Measurements from ENCODE around the gene RBM39. TPM values are rescaled to one million over a fixed set of nuclear protein-coding genes. Genes with fewer than 3 reads are reported as not detected.

Gene RBM39
- polyA plus RNA-seq, 1 of the 3 experiments (the other 2 are of a cell fraction) = 68.4 TPM

DNA sequence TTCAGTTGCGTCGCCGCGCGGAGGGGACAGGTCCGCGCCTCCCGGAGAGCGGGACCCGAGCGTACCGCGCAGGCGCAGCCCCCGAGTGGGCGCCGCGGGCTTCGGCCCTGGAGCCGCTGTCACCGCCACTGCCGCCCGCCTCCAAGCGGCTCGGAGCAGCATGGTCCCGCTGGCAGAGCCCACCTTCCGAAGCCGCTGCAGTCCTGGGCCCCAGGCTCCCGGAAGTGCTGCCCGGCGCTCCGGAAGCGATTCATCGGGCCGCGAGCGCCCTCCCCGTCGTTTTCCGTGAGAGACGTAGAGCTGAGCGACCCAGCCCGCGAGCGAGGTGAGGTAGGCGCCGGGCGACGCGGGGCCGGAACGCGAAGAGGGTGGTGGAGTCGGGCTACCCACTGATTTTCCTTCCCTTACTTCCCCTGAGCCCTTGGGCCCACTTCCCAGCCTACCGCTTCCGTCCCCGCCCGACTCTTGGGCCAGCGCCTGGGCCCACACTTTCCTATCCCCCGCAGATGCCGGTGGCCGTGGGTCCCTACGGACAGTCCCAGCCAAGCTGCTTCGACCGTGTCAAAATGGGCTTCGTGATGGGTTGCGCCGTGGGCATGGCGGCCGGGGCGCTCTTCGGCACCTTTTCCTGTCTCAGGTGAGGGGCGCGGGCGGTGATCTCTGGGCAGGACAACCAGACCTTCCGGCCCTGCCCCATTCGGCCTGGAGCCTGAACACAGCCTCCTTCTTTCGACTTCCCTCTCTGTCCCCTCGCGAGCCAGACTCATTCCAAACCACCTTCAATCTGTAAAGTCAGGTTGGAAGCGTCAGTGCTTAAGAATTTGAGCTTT, 42.7 kb downstream of the RBM39 start, which contains the start of the genes NFS1 and ROMO1 (continued):
- TF ChIP-seq, protein P1, sequence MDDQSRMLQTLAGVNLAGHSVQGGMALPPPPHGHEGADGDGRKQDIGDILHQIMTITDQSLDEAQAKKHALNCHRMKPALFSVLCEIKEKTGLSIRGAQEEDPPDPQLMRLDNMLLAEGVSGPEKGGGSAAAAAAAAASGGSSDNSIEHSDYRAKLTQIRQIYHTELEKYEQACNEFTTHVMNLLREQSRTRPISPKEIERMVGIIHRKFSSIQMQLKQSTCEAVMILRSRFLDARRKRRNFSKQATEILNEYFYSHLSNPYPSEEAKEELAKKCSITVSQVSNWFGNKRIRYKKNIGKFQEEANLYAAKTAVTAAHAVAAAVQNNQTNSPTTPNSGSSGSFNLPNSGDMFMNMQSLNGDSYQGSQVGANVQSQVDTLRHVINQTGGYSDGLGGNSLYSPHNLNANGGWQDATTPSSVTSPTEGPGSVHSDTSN (IDR thresholded peaks at IDR 0.05) = no peak
- no peak for TF ChIP-seq TEAD4 (IDR thresholded peaks at IDR 0.05; ENCODE audit: borderline replicate concordance, insufficient read depth)
- no peak for TF ChIP-seq FOXM1 (IDR thresholded peaks at IDR 0.05; ENCODE audit: low read depth)
- peak; percentile 23; the same call in 1 of the 2 replicates for TF ChIP-seq SMC3 (IDR thresholded peaks at IDR 0.05; ENCODE audit: low read depth, low read length)
- peak; percentile 74 for TF ChIP-seq TAF1 (IDR thresholded peaks at IDR 0.05; ENCODE audit: borderline replicate concordance, low read depth, low read length)
- no peak for TF ChIP-seq GATA2 (CRISPR knock-in tag; IDR thresholded peaks at IDR 0.05)
- TF ChIP-seq, protein P2, sequence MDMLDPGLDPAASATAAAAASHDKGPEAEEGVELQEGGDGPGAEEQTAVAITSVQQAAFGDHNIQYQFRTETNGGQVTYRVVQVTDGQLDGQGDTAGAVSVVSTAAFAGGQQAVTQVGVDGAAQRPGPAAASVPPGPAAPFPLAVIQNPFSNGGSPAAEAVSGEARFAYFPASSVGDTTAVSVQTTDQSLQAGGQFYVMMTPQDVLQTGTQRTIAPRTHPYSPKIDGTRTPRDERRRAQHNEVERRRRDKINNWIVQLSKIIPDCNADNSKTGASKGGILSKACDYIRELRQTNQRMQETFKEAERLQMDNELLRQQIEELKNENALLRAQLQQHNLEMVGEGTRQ (IDR thresholded peaks at IDR 0.05; ENCODE audit: borderline replicate concordance, low read depth, low read length) = 0 out of 2 replicates have a peak, but pooled peaks have one; percentile 0
- TF ChIP-seq, protein P3, sequence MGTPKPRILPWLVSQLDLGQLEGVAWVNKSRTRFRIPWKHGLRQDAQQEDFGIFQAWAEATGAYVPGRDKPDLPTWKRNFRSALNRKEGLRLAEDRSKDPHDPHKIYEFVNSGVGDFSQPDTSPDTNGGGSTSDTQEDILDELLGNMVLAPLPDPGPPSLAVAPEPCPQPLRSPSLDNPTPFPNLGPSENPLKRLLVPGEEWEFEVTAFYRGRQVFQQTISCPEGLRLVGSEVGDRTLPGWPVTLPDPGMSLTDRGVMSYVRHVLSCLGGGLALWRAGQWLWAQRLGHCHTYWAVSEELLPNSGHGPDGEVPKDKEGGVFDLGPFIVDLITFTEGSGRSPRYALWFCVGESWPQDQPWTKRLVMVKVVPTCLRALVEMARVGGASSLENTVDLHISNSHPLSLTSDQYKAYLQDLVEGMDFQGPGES (IDR thresholded peaks at IDR 0.05; ENCODE audit: low read depth, low read length) = no peak
- TF ChIP-seq POLR2AphosphoS5 (IDR thresholded peaks at IDR 0.05; ENCODE audit: low read depth, low read length) = peak; percentile 89

DNA sequence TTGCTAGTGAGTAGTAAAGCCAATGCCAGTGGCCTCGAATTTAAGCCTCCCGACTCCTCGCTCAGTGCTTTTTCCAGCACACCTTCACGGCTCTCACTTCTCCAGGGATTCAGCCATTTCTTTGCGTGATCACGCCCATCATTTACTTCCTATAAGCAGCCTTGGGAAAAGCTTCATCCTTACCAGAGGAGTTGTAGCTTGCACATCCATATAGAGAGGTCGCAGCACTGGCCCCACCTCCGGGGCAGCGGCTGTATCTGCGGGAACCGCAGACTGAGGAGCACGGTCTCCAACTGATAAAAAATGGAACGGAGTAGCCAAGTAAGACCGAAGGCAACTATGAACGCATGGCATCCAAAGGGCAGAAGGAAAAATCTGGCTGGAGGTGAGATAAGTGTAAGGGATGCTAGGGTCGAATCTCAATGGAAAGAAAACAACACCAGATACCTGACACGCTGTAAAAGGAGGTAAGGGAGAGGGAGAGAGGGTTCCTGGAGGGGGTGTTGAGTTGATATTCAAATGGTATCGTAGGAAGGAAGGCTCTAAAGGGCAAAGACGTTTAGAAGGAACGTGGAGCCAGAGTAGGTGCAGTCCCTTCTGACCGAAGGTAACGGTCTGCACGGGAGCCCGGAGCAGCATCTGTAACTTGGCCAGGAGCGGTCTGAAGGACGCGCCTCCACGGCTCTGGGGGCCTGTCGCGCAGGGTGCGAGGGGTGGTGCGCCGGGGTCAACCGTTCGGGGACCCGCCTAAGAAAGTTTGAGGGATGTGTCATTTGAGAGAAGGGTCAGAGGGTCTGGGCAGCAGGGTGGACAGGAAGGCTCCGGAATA, 43.5 kb downstream of the RBM39 start:
- DNase-seq = peak; percentile 57
- H2AFZ ChIP-seq (ENCODE audit: low read depth) = peak overlapping the region; percentile 97
- no peaks in the 10 kb centered on the region for H3K27me3 ChIP-seq (ENCODE audit: insufficient read depth)
- peaks cover 11% of the 10 kb centered on the region for H4K20me1 ChIP-seq (ENCODE audit: insufficient read depth)
- peaks cover 38% of the 10 kb centered on the region for H3F3A ChIP-seq (replicated peaks; ENCODE audit: insufficient read depth)
- WGBS (ENCODE audit: low lambda C conversion rate) = 15% methylated on average over 23 of the region's 37 CpGs
- H3K4me3 ChIP-seq (ENCODE audit: low read depth in 2 of 2, low read length in 1 of 2) = peak overlapping the region; percentile 82 to 90
- H3K36me3 ChIP-seq (replicated peaks in 1 of 2; ENCODE audit: control insufficient read depth in 1 of 2, insufficient read depth in 2 of 2, low read length in 1 of 2) = peaks cover 31 to 63% of the 10 kb centered on the region in 2 experiments
- no peaks in the 10 kb centered on the region for H3K9me3 ChIP-seq
- H3K4me1 ChIP-seq (ENCODE audit: control insufficient read depth in 1 of 2, insufficient read depth in 2 of 2, low read depth in 1 of 2, low read length in 1 of 2) = peaks cover 0 to 16% of the 10 kb centered on the region in 2 experiments; a peak in 3 of 4 replicates
- peak overlapping the region; percentile 92 for H3K4me2 ChIP-seq
- no peak for TF ChIP-seq JUND (IDR thresholded peaks at IDR 0.05)
- 0 out of 2 replicates have a peak, but pooled peaks have one; percentile 9 for TF ChIP-seq GABPA (IDR thresholded peaks at IDR 0.05; ENCODE audit: low read depth)
- no peak for TF ChIP-seq TAF1 (IDR thresholded peaks at IDR 0.05; ENCODE audit: borderline replicate concordance, low read depth, low read length)
- ChIA-PET CTCF (interaction anchor here (1.0 to 4.7 kb wide), 4 partner anchors 13 to 187 kb away, joined by 3 to 18 read pairs (median 8); partner anchors contain the start of genes CPNE1 and RBM12), POLR2A (interaction anchor here (0.6 to 2.1 kb wide), 3 partner anchors 44 to 82 kb away, joined by 3 to 17 read pairs (median 5); partner anchors contain the start of gene RBM39)
- H3K9me2 ChIP-seq = no peaks in the 10 kb centered on the region
- H3K9ac ChIP-seq = peak overlapping the region; percentile 95
- peak overlapping the region; percentile 88 to 89 for H3K27ac ChIP-seq (ENCODE audit: low read depth in 2 of 2, low read length in 1 of 2)
- H3K79me2 ChIP-seq (ENCODE audit: insufficient read depth) = peaks cover 59% of the 10 kb centered on the region; the same call in 1 of the 2 replicates

Measured in SK-N-SH (cell line).